H1 (cell line): ENCODE data around the gene GPR141. TPM values are rescaled to one million over a fixed set of nuclear protein-coding genes. Genes with fewer than 3 reads are reported as not detected.

Source experiments
- CTCF ChIA-PET: fragments of 300-600 bp; sonication (Branson Sonifier 250); formaldehyde crosslinking; loops from one replicate; lab custom pipeline; 2021; ENCODE audit not compliant: partially characterized antibody; lab: Charles Lee
- POLR2A ChIA-PET: fragments of 300-600 bp; sonication (Branson Sonifier 250); formaldehyde crosslinking; loops from one replicate; lab custom pipeline; 2021; ENCODE audit warnings: inconsistent platforms; ENCODE audit not compliant: partially characterized antibody; lab: Charles Lee
- DNase-seq, 2 experiments: peaks; one replicate each; pipeline versions ENCODE4 v3.0.0 to v3.0.0-alpha.2; 2010 to 2022; ENCODE audit warnings: low spot score in 2 of 2, low read depth in 1 of 2, mixed read lengths in 1 of 2
- FAIRE-seq: peaks from 2 replicates; lab custom pipeline; 2011; peaks lifted over from hg19 to GRCh38; lab: Jason Lieb, UNC
- H2AFZ ChIP-seq: 2 replicates; pipeline ENCODE4 v1.8.1; 2012; ENCODE audit warnings: low read length, inconsistent platforms
- H2AK5ac ChIP-seq: 2 replicates; pipeline ENCODE4 v1.6.1; 2013; ENCODE audit warnings: low read depth, low read length
- H2BK120ac ChIP-seq: replicated peaks from 2 replicates; pipeline ENCODE3; 2013; ENCODE audit warnings: low read depth, low read length, inconsistent platforms
- H2BK12ac ChIP-seq: 2 replicates; pipeline ENCODE4 v1.6.1; 2013; ENCODE audit warnings: low read depth, low read length
- H2BK15ac ChIP-seq: 2 replicates; pipeline ENCODE4 v1.6.1; 2013; ENCODE audit warnings: low read length
- H2BK20ac ChIP-seq: 2 replicates; pipeline ENCODE4 v1.6.1; 2013; ENCODE audit warnings: low read length
- H2BK5ac ChIP-seq: 2 replicates; pipeline ENCODE4 v1.6.1; 2013; ENCODE audit warnings: low read depth, low read length
- H3K14ac ChIP-seq: 2 replicates; pipeline ENCODE4 v1.6.1; 2013; ENCODE audit warnings: inconsistent platforms; ENCODE audit not compliant: insufficient read length
- H3K18ac ChIP-seq: 2 replicates; pipeline ENCODE4 v1.6.1; 2013; ENCODE audit warnings: low read length; ENCODE audit errors: extremely low read depth
- H3K23ac ChIP-seq: 2 replicates; pipeline ENCODE4 v1.6.1; 2013; ENCODE audit warnings: inconsistent platforms; ENCODE audit not compliant: insufficient read length
- H3K23me2 ChIP-seq: 2 replicates; pipeline ENCODE4 v1.6.1; 2013; ENCODE audit warnings: low read depth, low read length
- H3K27ac ChIP-seq: 2 replicates; pipeline ENCODE4 v1.6.1; 2011; ENCODE audit warnings: low read depth, low read length, inconsistent platforms
- H3K27me3 ChIP-seq, 4 experiments: replicated peaks in 1 of 4; 1 replicate in 1 of 4; 2 replicates in 3 of 4; pipeline versions ENCODE4 v1.6.1 to v1.8.1; 2011 to 2013; ENCODE audit warnings: low read length in 3 of 4, mild to moderate bottlenecking in 3 of 4, inconsistent platforms in 2 of 4, mixed read lengths in 2 of 4, moderate library complexity in 1 of 4; ENCODE audit not compliant: control insufficient read depth in 3 of 4, insufficient read depth in 3 of 4; ENCODE audit errors: extremely low read depth in 1 of 4
- H3K36me3 ChIP-seq, 4 experiments: 2 replicates each; pipeline versions ENCODE4 v1.6.1 to v1.8.1; 2011 to 2013; ENCODE audit warnings: mild to moderate bottlenecking in 4 of 4, low read length in 3 of 4, moderate library complexity in 2 of 4, control low read depth in 1 of 4, inconsistent platforms in 1 of 4; ENCODE audit not compliant: insufficient read depth in 4 of 4, control insufficient read depth in 2 of 4
- H3K4ac ChIP-seq: replicated peaks from 2 replicates; pipeline ENCODE3; 2013; ENCODE audit warnings: low read length, low read depth, mixed read lengths, inconsistent platforms; ENCODE audit not compliant: insufficient read length
- H3K4me1 ChIP-seq, 4 experiments: replicated peaks in 1 of 4; 1 replicate in 1 of 4; 2 replicates in 3 of 4; pipeline versions ENCODE4 v1.6.1 to v1.8.1; 2011 to 2013; ENCODE audit warnings: low read length in 3 of 4, inconsistent platforms in 2 of 4, mixed read lengths in 1 of 4; ENCODE audit not compliant: insufficient read depth in 4 of 4, control insufficient read depth in 3 of 4
- H3K4me2 ChIP-seq, 2 experiments: 2 replicates each; pipeline versions ENCODE4 v1.6.1 to v1.8.1; 2011 to 2013; ENCODE audit warnings: low read depth in 2 of 2, low read length in 2 of 2, control low read depth in 1 of 2, inconsistent platforms in 1 of 2, mild to moderate bottlenecking in 1 of 2; ENCODE audit not compliant: insufficient read depth in 1 of 2
- H3K4me3 ChIP-seq, 4 experiments: fragments of 200-600, 300-600 bp in 1 of 4; sonication (generic), shearing (Covaris generic), sonication (Bioruptor Twin) in 1 of 4; 2 replicates each; pipeline versions ENCODE4 v1.5.1 to v1.8.1; 2011 to 2016; ENCODE audit warnings: low read length in 4 of 4, low read depth in 3 of 4, control low read depth in 2 of 4, inconsistent platforms in 2 of 4, mild to moderate bottlenecking in 2 of 4, mixed read lengths in 1 of 4, moderate library complexity in 1 of 4; ENCODE audit not compliant: insufficient read depth in 2 of 4; ENCODE audit errors: extremely low read depth in 1 of 4
- H3K56ac ChIP-seq: replicated peaks from 2 replicates; pipeline ENCODE3; 2013; ENCODE audit warnings: low read depth, mild to moderate bottlenecking, mixed read lengths, low read length, inconsistent platforms; ENCODE audit not compliant: insufficient read length
- H3K79me1 ChIP-seq: 2 replicates; pipeline ENCODE4 v1.6.1; 2013; ENCODE audit warnings: low read depth, low read length, control low read depth
- H3K79me2 ChIP-seq, 2 experiments: 2 replicates each; pipeline versions ENCODE4 v1.6.1 to v1.8.1; 2012 to 2013; ENCODE audit warnings: low read length in 2 of 2, mild to moderate bottlenecking in 2 of 2, inconsistent platforms in 1 of 2; ENCODE audit not compliant: insufficient read depth in 2 of 2, control insufficient read depth in 1 of 2
- H3K9ac ChIP-seq, 4 experiments: replicated peaks in 1 of 4; 1 replicate in 1 of 4; 2 replicates in 3 of 4; pipeline versions ENCODE4 v1.6.1 to v1.8.1; 2011 to 2013; ENCODE audit warnings: low read depth in 3 of 4, low read length in 3 of 4, control low read depth in 2 of 4, mild to moderate bottlenecking in 2 of 4, moderate library complexity in 2 of 4, inconsistent platforms in 1 of 4; ENCODE audit errors: extremely low read depth in 1 of 4
- H3K9me3 ChIP-seq, 2 experiments: 2 replicates each; pipeline versions ENCODE4 v1.6.1 to v1.8.1; 2012 to 2013; ENCODE audit warnings: mild to moderate bottlenecking in 2 of 2, moderate library complexity in 2 of 2, control low read depth in 1 of 2, inconsistent platforms in 1 of 2, low read depth in 1 of 2, low read length in 1 of 2, mixed read lengths in 1 of 2; ENCODE audit not compliant: insufficient read depth in 2 of 2
- H4K20me1 ChIP-seq, 2 experiments: replicated peaks in 1 of 2; 2 replicates each; pipeline versions ENCODE3 to v1.8.1; 2011 to 2013; ENCODE audit warnings: inconsistent platforms in 2 of 2, low read length in 2 of 2, mild to moderate bottlenecking in 1 of 2; ENCODE audit not compliant: insufficient read depth in 2 of 2, control insufficient read depth in 1 of 2
- H4K5ac ChIP-seq: 2 replicates; pipeline ENCODE4 v1.6.1; 2013; ENCODE audit warnings: low read length, low read depth, mixed read lengths, inconsistent platforms; ENCODE audit not compliant: insufficient read length
- H4K8ac ChIP-seq: 2 replicates; pipeline ENCODE4 v1.8.0; 2013; ENCODE audit warnings: mild to moderate bottlenecking, moderate library complexity, low read length, inconsistent platforms; ENCODE audit not compliant: insufficient read depth; ENCODE audit errors: extremely low read depth
- H4K91ac ChIP-seq: replicated peaks from 2 replicates; pipeline ENCODE3; 2013; ENCODE audit warnings: low read length, mixed read lengths, inconsistent platforms; ENCODE audit not compliant: insufficient read length
- TAF1 ChIP-seq: IDR thresholded peaks from 2 replicates; pipeline ENCODE4 v1.6.1; 2011; ENCODE audit warnings: mild to moderate bottlenecking, low read depth, low read length
- WGBS, 2 experiments: shearing (Covaris generic) in 1 of 2; methylation state at CpG; one replicate each; pipeline versions ENCODE4 v1.1.6 to v1.1.7; 2013 to 2015; ENCODE audit warnings: low lambda C conversion rate in 2 of 2, mixed read lengths in 2 of 2, inconsistent platforms in 1 of 2, low coverage in 1 of 2, missing lambda C conversion rate in 1 of 2; ENCODE audit not compliant: insufficient replicate concordance in 2 of 2, insufficient coverage in 1 of 2, insufficient read length in 1 of 2; ENCODE audit errors: extremely low coverage in 1 of 2, missing lambda C conversion rate in 1 of 2; 5-methylcytosine and 5-hydroxymethylcytosine counted together
- polyA plus RNA-seq, 7 experiments: library from polyadenylated mRNA; depleted of rRNA in 3 of 7; stranded (reverse) in 5 of 7; unstranded in 2 of 7; fragments of >200 nt in 5 of 7; fragments of 200-250 nt in 2 of 7; gene quantifications; 1 replicate in 5 of 7; 2 replicates in 1 of 7; 4 replicates in 1 of 7; pipeline versions ENCODE4 v1.2.1 to v1.2.3, GENCODE V29; 2011 to 2013; ENCODE audit warnings: missing spikeins in 2 of 7, mixed read lengths in 2 of 7
- total RNA-seq: library from RNA; stranded (reverse); fragmentation: NEBNext Ultra II Directional; extraction: Animal tissue kit (Norgen Biotek cat#: 25700); gene quantifications from 2 replicates; pipeline ENCODE4 v1.2.1, GENCODE V29; 2021

The GPR141 gene
- total and polyA plus RNA-seq, 2 of the 8 experiments (the other 6 are each of a cell fraction or from before 2014, with no cell fraction given) = 0.45 to 1.0 TPM

- Histone ChIP-seq H3K79me2 (no peaks in the 10 kb centered on the region), H3K4ac (no peak overlapping the region), H3K27me3 (no peaks in the 10 kb centered on the region), H3K23ac (no peak overlapping the region), H2BK120ac (no peak overlapping the region), H3K56ac (no peak overlapping the region), H3K9ac (no peak overlapping the region), H2AFZ (no peak overlapping the region), H2BK20ac (no peak overlapping the region), H2AK5ac (no peak overlapping the region), H3K14ac (no peak overlapping the region), H3K18ac (no peak overlapping the region), H3K9me3 (no peaks in the 10 kb centered on the region; a peak in 1 of 4 replicates), H3K23me2 (no peaks in the 10 kb centered on the region), H3K4me1 (no peaks in the 10 kb centered on the region), H4K8ac (no peak overlapping the region), H4K20me1 (no peaks in the 10 kb centered on the region), H2BK12ac (no peak overlapping the region), H3K4me3 (no peak overlapping the region), H3K79me1 (no peaks in the 10 kb centered on the region), H2BK5ac (no peak overlapping the region), H3K36me3 (no peaks in the 10 kb centered on the region; a peak in 1 of 8 replicates), H2BK15ac (no peak overlapping the region), H4K5ac (no peak overlapping the region), H4K91ac (no peak overlapping the region), H3K27ac (no peak overlapping the region), H3K4me2 (no peak overlapping the region)
- FAIRE-seq (no peak), DNase-seq (no peak)
- 95% methylated on average over 3 of the region's 3 CpGs; no CpG with 5 or more reads in 1 of the 2 experiments for WGBS, 2 experiments
- ChIA-PET POLR2A (no interaction called here), CTCF (no interaction called here)
- TF ChIP-seq TAF1 = no peak
These were observed 86.2 kb downstream of the GPR141 start for GRCh38 chr7:37769726-37770125.
